Smooth muscle cell (in vitro differentiated cells): ENCODE data around the gene ACSM2A. TPM values are rescaled to one million over a fixed set of nuclear protein-coding genes. Genes with fewer than 3 reads are reported as not detected.
"Not testable (repeated sequence)": the region's sequence is repeated elsewhere in the genome, so short reads cannot be mapped to it uniquely, and the experiment has no call there.

Experiments used
- DNase-seq: peaks from one replicate; lab custom pipeline; 2025; ENCODE audit not compliant: unreplicated experiment; lab: John Stamatoyannopoulos, UW
- H2AFZ ChIP-seq: fragments of 200-600 bp; sonication (generic); 2 replicates; pipeline ENCODE4 v1.6.0; 2016; ENCODE audit warnings: antibody characterized with exemption, low read depth, mild to moderate bottlenecking
- H3F3A ChIP-seq: fragments of 200-600 bp; sonication (generic); 2 replicates; pipeline ENCODE4 v1.6.0; 2017; ENCODE audit warnings: antibody characterized with exemption, low read depth
- H3K27ac ChIP-seq: fragments of 200-600 bp; sonication (generic); 2 replicates; pipeline ENCODE4 v1.5.1; 2016; ENCODE audit warnings: low read depth, mild to moderate bottlenecking
- H3K27me3 ChIP-seq: fragments of 200-600 bp; sonication (generic); 2 replicates; pipeline ENCODE4 v1.6.1; 2016; ENCODE audit warnings: low read depth, mild to moderate bottlenecking
- H3K36me3 ChIP-seq: fragments of 200-600 bp; sonication (generic); 2 replicates; pipeline ENCODE4 v1.5.1; 2016; ENCODE audit warnings: low read depth
- H3K4me1 ChIP-seq: fragments of 200-600 bp; sonication (generic); 2 replicates; pipeline ENCODE4 v1.5.1; 2016; ENCODE audit warnings: low read depth
- H3K4me2 ChIP-seq: fragments of 200-600 bp; sonication (generic); 2 replicates; pipeline ENCODE4 v1.6.0; 2016; ENCODE audit warnings: mild to moderate bottlenecking
- H3K4me3 ChIP-seq: fragments of 200-600 bp; sonication (generic); 2 replicates; pipeline ENCODE4 v1.5.1; 2016; ENCODE audit warnings: mild to moderate bottlenecking
- H3K79me2 ChIP-seq: fragments of 200-600 bp; sonication (generic); 2 replicates; pipeline ENCODE4 v1.6.0; 2016; ENCODE audit warnings: low read depth, mild to moderate bottlenecking
- H3K9ac ChIP-seq: fragments of 200-600 bp; sonication (generic); 2 replicates; pipeline ENCODE4 v1.6.0; 2016; ENCODE audit warnings: low read depth
- H3K9me3 ChIP-seq: fragments of 200-600 bp; sonication (generic); replicated peaks from 2 replicates; pipeline ENCODE4 v1.5.1; 2016; ENCODE audit warnings: low read depth
- H4K20me1 ChIP-seq: fragments of 200-600 bp; sonication (generic); 2 replicates; pipeline ENCODE4 v1.6.0; 2016; ENCODE audit warnings: low read depth
- WGBS: methylation state at CpG from one replicate; pipeline ENCODE4 v1.1.7; 2016; ENCODE audit warnings: low lambda C conversion rate; 5-methylcytosine and 5-hydroxymethylcytosine counted together
- polyA plus RNA-seq: library from polyadenylated mRNA; unstranded; fragments of >200 nt; fragmentation: Nextera tagmentation; extraction: Ambion mirVana; gene quantifications from 2 replicates; pipeline ENCODE4 v1.2.1, GENCODE V29; 2016
- total RNA-seq: library from RNA; depleted of rRNA; stranded (reverse); fragments of >200 nt; gene quantifications from 2 replicates; pipeline ENCODE4 v1.2.3, GENCODE V29; 2014
- TF ChIP-seq, protein P1 (sequence below): fragments of 200-600 bp; sonication (generic); IDR thresholded peaks from 2 replicates; pipeline ENCODE4 v1.5.1; 2017; ENCODE audit warnings: borderline replicate concordance, mild to moderate bottlenecking, antibody characterized with exemption; ENCODE audit not compliant: insufficient read depth, poor library complexity, severe bottlenecking

The ACSM2A gene
- total and polyA plus RNA-seq, 2 experiments from 2014 or later: not detected

DNA sequence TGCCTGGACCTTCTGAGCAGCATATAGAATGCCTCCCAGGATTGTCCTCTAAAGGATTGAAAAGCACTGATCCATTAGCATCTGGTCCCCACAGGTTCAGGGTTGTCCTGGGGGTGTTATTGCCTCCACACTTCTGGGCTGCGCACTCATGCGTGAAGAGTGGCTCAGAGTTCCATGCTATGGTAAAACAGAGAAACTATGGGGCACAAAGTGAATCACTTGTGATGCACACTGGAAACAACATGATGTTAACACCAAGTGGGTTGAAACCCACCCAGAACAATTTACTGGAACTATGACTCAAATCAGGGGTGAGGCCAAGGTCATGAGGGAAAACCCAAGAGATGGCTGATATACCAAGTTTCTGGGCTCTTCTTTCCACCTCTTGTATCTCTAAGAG lies 18.6 kb downstream of the ACSM2A start:
- not testable (repeated sequence) for H3K9me3 ChIP-seq, H3K4me2 ChIP-seq, H3K27me3 ChIP-seq, H3K4me1 ChIP-seq, H3K36me3 ChIP-seq, H3K27ac ChIP-seq, H3K4me3 ChIP-seq, H2AFZ ChIP-seq, H3K9ac ChIP-seq, DNase-seq, H4K20me1 ChIP-seq, H3F3A ChIP-seq, H3K79me2 ChIP-seq
- 94% methylated on average over 2 of the region's 2 CpGs for WGBS

DNA sequence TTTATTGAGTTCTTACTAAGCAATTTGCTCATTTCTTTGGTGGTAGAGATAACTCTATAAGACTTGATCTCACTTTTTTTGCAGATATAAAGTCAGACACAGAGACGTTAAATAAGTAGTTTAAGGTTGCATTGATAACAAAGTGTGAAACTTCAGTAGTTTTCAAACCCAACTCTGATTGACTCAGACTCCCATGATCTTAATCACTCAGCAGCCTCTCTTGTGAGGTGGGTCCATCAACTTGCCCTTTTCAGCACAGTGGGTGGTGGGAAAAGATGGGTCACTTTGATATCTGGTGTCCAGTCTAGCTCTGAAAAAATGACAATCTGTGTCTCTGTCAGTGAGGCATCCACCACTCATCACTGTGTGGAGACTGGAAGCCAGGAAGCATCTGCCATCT lies 19.4 kb downstream of the ACSM2A start:
- not testable (repeated sequence) for H4K20me1 ChIP-seq, H3F3A ChIP-seq, H3K4me1 ChIP-seq, H2AFZ ChIP-seq, H3K9ac ChIP-seq, H3K36me3 ChIP-seq, H3K27me3 ChIP-seq, H3K4me3 ChIP-seq, H3K27ac ChIP-seq, H3K9me3 ChIP-seq, H3K4me2 ChIP-seq, DNase-seq, H3K79me2 ChIP-seq
- WGBS: 67% methylated on average over 1 of the region's 1 CpG

DNA sequence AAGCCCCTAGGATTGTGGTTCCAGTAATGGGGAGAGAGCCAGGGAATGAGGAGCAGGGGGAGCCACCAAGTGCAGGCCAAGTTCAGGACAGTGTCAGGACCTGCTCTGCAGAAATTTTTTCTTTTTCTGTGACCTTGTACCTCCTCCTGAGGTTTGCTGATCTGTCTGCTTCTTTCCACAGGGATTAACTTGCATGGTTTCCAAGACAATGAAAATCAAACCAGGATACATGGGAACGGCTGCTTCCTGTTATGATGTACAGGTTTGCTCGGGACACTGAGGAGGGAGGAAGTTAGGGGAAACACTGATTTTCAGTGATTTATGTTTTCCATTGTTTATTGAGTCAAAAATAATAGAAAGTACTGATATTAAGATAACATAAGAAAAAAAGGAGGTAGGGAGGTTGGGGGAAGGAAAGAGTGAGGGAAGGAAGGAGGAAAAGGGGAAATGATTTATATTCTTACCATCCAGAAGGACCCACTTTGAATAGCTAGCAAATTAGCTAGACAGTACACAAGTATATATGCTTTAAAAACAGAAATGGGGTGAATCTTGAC lies 25.9 kb downstream of the ACSM2A start:
- not testable (repeated sequence) for DNase-seq, H3K4me1 ChIP-seq, H2AFZ ChIP-seq, H3K79me2 ChIP-seq, H3K9me3 ChIP-seq, H3K36me3 ChIP-seq, H4K20me1 ChIP-seq, H3K27ac ChIP-seq, H3K4me2 ChIP-seq, H3K9ac ChIP-seq, H3K27me3 ChIP-seq, H3F3A ChIP-seq, H3K4me3 ChIP-seq
- 79% methylated on average over 2 of the region's 2 CpGs for WGBS

DNA sequence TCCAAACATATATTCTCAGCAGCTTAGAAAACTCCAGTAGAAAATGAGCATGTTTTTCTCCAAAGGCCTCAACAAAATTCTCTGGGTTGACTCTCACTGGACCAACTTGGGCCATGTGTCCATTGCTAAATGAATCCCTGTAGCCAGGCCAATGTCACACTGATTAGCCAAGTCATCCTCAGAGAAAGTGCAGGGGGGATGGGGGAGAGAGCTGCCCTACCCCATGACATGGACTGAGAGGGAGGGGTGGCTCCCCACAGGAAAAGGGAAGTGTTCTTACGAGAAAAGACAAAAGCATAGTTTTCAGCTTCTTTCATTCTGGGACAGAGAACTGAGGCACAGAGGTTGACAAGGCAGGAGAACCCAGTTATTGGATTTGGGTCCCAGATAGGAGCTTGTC lies 32.7 kb downstream of the ACSM2A start:
- H3K27ac ChIP-seq, H3K9ac ChIP-seq, DNase-seq, H3K4me3 ChIP-seq, H3K4me1 ChIP-seq, H3K36me3 ChIP-seq, H3K9me3 ChIP-seq, H2AFZ ChIP-seq, H3K79me2 ChIP-seq, H3K4me2 ChIP-seq, H3F3A ChIP-seq, H3K27me3 ChIP-seq, H4K20me1 ChIP-seq: not testable (repeated sequence)
- 44% methylated on average over 1 of the region's 1 CpG for WGBS

DNA sequence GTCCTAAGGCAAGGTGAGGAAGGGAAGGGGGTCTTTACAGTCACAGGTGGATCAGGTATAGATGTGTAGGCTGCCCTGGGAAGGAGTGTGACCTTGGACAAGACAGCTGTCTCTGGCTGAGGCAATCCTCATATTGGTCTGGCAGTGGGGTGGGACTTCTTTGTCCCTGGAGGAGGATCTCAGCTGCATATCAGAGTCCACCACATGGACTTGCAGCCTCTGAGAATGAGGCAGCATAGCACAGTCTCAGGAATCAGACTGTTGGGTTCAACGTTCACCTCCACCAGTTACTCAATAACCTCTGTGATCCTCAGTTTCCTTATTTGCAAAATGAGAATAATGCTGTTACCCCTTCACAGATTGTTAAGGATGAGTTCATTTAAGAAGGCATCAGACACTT lies 33.4 kb downstream of the ACSM2A start:
- Histone ChIP-seq H3F3A (no peaks in the 10 kb centered on the region), H4K20me1 (no peaks in the 10 kb centered on the region), H3K9ac (no peak overlapping the region), H3K79me2 (no peaks in the 10 kb centered on the region), H3K27ac (no peak overlapping the region), H3K4me1 (no peaks in the 10 kb centered on the region), H3K4me2 (no peak overlapping the region), H3K36me3 (no peaks in the 10 kb centered on the region), H3K4me3 (no peak overlapping the region), H3K9me3 (no peaks in the 10 kb centered on the region), H2AFZ (no peak overlapping the region), H3K27me3 (no peaks in the 10 kb centered on the region)
- 75% methylated on average over 1 of the region's 1 CpG for WGBS
- no peak for DNase-seq
- TF ChIP-seq, protein P1, sequence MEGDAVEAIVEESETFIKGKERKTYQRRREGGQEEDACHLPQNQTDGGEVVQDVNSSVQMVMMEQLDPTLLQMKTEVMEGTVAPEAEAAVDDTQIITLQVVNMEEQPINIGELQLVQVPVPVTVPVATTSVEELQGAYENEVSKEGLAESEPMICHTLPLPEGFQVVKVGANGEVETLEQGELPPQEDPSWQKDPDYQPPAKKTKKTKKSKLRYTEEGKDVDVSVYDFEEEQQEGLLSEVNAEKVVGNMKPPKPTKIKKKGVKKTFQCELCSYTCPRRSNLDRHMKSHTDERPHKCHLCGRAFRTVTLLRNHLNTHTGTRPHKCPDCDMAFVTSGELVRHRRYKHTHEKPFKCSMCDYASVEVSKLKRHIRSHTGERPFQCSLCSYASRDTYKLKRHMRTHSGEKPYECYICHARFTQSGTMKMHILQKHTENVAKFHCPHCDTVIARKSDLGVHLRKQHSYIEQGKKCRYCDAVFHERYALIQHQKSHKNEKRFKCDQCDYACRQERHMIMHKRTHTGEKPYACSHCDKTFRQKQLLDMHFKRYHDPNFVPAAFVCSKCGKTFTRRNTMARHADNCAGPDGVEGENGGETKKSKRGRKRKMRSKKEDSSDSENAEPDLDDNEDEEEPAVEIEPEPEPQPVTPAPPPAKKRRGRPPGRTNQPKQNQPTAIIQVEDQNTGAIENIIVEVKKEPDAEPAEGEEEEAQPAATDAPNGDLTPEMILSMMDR: no peak

DNA sequence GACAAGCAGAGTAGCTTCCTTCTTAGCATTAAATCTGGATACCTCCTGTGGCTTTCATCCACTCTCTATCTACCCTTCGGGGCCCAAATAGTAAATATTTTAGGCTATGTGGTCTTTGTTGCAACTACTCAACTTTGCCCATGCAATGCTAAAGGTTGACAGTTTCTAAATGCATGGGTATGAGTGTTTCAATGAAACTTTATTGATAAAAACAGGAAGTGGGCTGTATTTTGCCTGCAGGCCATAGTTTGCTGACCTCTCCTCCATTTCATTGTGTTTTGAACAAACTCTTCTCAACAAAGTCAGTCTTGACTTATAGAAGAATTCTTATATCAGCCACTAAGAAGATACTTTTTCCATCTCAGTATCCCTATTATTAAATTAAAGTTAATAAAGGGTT lies 34.1 kb downstream of the ACSM2A start:
- no peaks in the 10 kb centered on the region for H3K36me3 ChIP-seq
- H3F3A ChIP-seq: no peaks in the 10 kb centered on the region
- DNase-seq: no peak
- WGBS: 68% methylated on average over 1 of the region's 1 CpG
- no peak overlapping the region for H3K4me3 ChIP-seq
- no peak overlapping the region for H3K27ac ChIP-seq
- H3K4me1 ChIP-seq: no peaks in the 10 kb centered on the region
- H3K9me3 ChIP-seq: no peaks in the 10 kb centered on the region
- H3K27me3 ChIP-seq: no peaks in the 10 kb centered on the region
- no peak overlapping the region for H2AFZ ChIP-seq
- TF ChIP-seq, protein P1: no peak
- no peaks in the 10 kb centered on the region for H3K79me2 ChIP-seq
- H3K9ac ChIP-seq: no peak overlapping the region
- H3K4me2 ChIP-seq: no peak overlapping the region
- no peaks in the 10 kb centered on the region for H4K20me1 ChIP-seq

DNA sequence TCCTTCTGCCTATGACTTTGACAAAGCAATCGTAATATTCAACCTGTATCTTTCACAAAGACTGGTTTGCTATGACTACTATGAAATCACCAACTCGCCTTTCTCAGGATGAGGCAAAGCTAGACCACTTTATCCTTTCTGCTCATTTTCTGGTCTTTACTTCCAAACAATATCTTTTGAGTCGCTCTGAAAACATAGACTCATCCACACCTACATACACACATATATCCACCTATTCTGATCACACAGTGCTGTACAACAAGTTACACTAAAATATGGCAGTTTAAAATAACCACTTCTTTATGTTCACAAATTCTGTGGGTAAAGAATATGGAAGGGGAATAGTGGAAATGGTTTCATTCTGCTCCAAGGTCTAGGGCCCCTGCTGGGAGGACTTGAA lies 39.7 kb downstream of the ACSM2A start:
- not testable (repeated sequence) for H3K4me1 ChIP-seq, H3K4me3 ChIP-seq, H3K9ac ChIP-seq, H3K79me2 ChIP-seq, H3K4me2 ChIP-seq, H2AFZ ChIP-seq, H3K27ac ChIP-seq, DNase-seq, H3K36me3 ChIP-seq, H3K27me3 ChIP-seq, H3F3A ChIP-seq, H3K9me3 ChIP-seq, H4K20me1 ChIP-seq
- no CpG with 5 or more reads among the region's 3 CpGs for WGBS
